Panc1 (cell line): ENCODE data around the gene KRT38. TPM values are rescaled to one million over a fixed set of nuclear protein-coding genes. Genes with fewer than 3 reads are reported as not detected.

Source experiments
- ATAC-seq: fragments of 200-7000 bp; cut with Tn5 transposase; 2 replicates; pipeline ENCODE4 v1.9.1; 2020; ENCODE audit warnings: mild to moderate bottlenecking, moderate library complexity
- BruUV-seq: library from RNA; stranded (reverse); fragments of 400-500 nt; replicated peaks from 2 replicates; lab custom pipeline; 2021; lab: Mats Ljungman, UMichigan
- CTCF ChIA-PET: fragments of 300-600 bp; sonication (Branson Sonifier 250); formaldehyde crosslinking; loops from one replicate; lab custom pipeline; 2022; ENCODE audit warnings: antibody characterized with exemption; lab: Charles Lee
- POLR2A ChIA-PET: fragments of 300-600 bp; sonication (Branson Sonifier 250); formaldehyde crosslinking; loops from one replicate; lab custom pipeline; 2022; ENCODE audit warnings: antibody characterized with exemption; lab: Charles Lee
- DNase-seq: peaks from one replicate; pipeline ENCODE4 v3.0.0-alpha.2; 2010; ENCODE audit warnings: low read depth, low spot score
- H3K27ac ChIP-seq: 2 replicates; pipeline ENCODE4 v1.5.1; 2011; ENCODE audit warnings: mild to moderate bottlenecking, low read length, inconsistent platforms
- H3K27me3 ChIP-seq: fragments of 200-500 bp; sonication (Bioruptor generic); 2 replicates; pipeline ENCODE4 v1.6.0; 2014; ENCODE audit warnings: low read length, inconsistent platforms; ENCODE audit not compliant: control insufficient read depth, insufficient read depth
- H3K36me3 ChIP-seq: fragments of 200-500 bp; sonication (Bioruptor generic); 2 replicates; pipeline ENCODE4 v1.5.1; 2014; ENCODE audit warnings: inconsistent platforms, mild to moderate bottlenecking, low read length, moderate library complexity; ENCODE audit not compliant: control insufficient read depth, insufficient read depth
- H3K4me1 ChIP-seq: 2 replicates; pipeline ENCODE4 v1.5.1; 2011; ENCODE audit warnings: inconsistent platforms, mild to moderate bottlenecking, low read length, moderate library complexity; ENCODE audit not compliant: control insufficient read depth, insufficient read depth
- H3K4me3 ChIP-seq, 2 experiments: 2 replicates each; pipeline ENCODE4 v1.5.1; 2011 to 2012; ENCODE audit warnings: low read depth in 2 of 2, low read length in 2 of 2, mild to moderate bottlenecking in 2 of 2, inconsistent platforms in 1 of 2, moderate library complexity in 1 of 2
- H3K9me3 ChIP-seq: fragments of 200-500 bp; sonication (Bioruptor generic); 2 replicates; pipeline ENCODE4 v1.5.1; 2014; ENCODE audit warnings: low read depth, mild to moderate bottlenecking, inconsistent platforms, low read length, moderate library complexity; ENCODE audit not compliant: control insufficient read depth, insufficient read depth
- CTCF ChIP-seq: fragments of 450-650 bp; IDR thresholded peaks from 2 replicates; pipeline ENCODE4 v1.5.1; 2017; ENCODE audit warnings: mild to moderate bottlenecking
- POLR2AphosphoS5 ChIP-seq: IDR thresholded peaks from 2 replicates; pipeline ENCODE4 v1.6.1; 2012; ENCODE audit warnings: mild to moderate bottlenecking, low read depth, low read length, moderate library complexity
- REST ChIP-seq, 2 experiments: IDR thresholded peaks; 2 replicates each; pipeline ENCODE4 v1.6.1; 2011 to 2012; ENCODE audit warnings: low read depth in 2 of 2, control low read depth in 1 of 2, low read length in 1 of 2, mild to moderate bottlenecking in 1 of 2, moderate library complexity in 1 of 2; ENCODE audit not compliant: insufficient read depth in 1 of 2
- SIN3A ChIP-seq: IDR thresholded peaks from 2 replicates; pipeline ENCODE4 v1.6.1; 2012; ENCODE audit warnings: low read depth, mild to moderate bottlenecking, low read length, moderate library complexity, borderline replicate concordance; ENCODE audit not compliant: insufficient read depth
- TCF7L2 ChIP-seq: IDR thresholded peaks from 2 replicates; pipeline ENCODE4 v1.6.1; 2011; ENCODE audit warnings: mild to moderate bottlenecking, low read depth, low read length, inconsistent platforms
- in situ Hi-C: cut with HindIII; loops from 2 replicates; pipeline ENCODE4 v1.10.0; 2016; ENCODE audit warnings: low sequenced_read_pairs, low pct_unique_long_range_greater_than_20kb
- intact Hi-C: fragments of 100-400 bp; cut with micrococcal nuclease; formaldehyde crosslinking; loops from one replicate; pipeline ENCODE4 v1.10.0; 2022; ENCODE audit not compliant: unreplicated experiment
- total RNA-seq: library from RNA; stranded (reverse); gene quantifications from one replicate; pipeline ENCODE4 v1.2.1, GENCODE V29; 2021; ENCODE audit not compliant: unreplicated experiment

Gene KRT38
- total RNA-seq, 1 experiment from 2014 or later, result not detected

GRCh38 chr17:41478237-41478636 lies 37.5 kb upstream of the KRT38 start:
- in situ Hi-C loops, result no loop called here
- H3K27ac ChIP-seq, result peak overlapping the region; percentile 39
- TF ChIP-seq SIN3A, result no peak
- TF ChIP-seq CTCF, result no peak
- TF ChIP-seq REST (IDR thresholded peaks at IDR 0.05; ENCODE audit: insufficient read depth in 1 of 2, low read depth in 2 of 2, low read length in 1 of 2), result no peak
- TF ChIP-seq POLR2AphosphoS5, result no peak
- TF ChIP-seq TCF7L2, result no peak
- DNase-seq, result no peak
- no peak overlapping the region for H3K4me3 ChIP-seq
- CTCF ChIA-PET, result no interaction called here
- peak; percentile 38; the same call in 1 of the 2 replicates for ATAC-seq
- no peaks in the 10 kb centered on the region for H3K36me3 ChIP-seq
- H3K27me3 ChIP-seq, result no peaks in the 10 kb centered on the region
- POLR2A ChIA-PET, result interaction anchor here (0.5 kb wide), 1 partner anchor 600 kb away, joined by 3 read pairs; no protein-coding TSS in a partner anchor
- no TSS peak for BruUV-seq
- H3K4me1 ChIP-seq, result 0 out of 2 replicates have a peak, but pooled peaks cover 2% of the 10 kb centered on the region
- intact Hi-C loops, result no loop called here
- H3K9me3 ChIP-seq, result no peaks in the 10 kb centered on the region

- in situ Hi-C loops (no loop called here), intact Hi-C loops (no loop called here)
- CTCF ChIA-PET, result interaction anchor here (0.7 kb wide), 1 partner anchor 84 kb away, joined by 4 read pairs; no protein-coding TSS in a partner anchor
- DNase-seq, result no peak
- POLR2A ChIA-PET, result no interaction called here
- Histone ChIP-seq H3K27me3 (no peaks in the 10 kb centered on the region), H3K27ac (no peak overlapping the region), H3K9me3 (no peaks in the 10 kb centered on the region), H3K4me3 (no peak overlapping the region), H3K4me1 (no peaks in the 10 kb centered on the region), H3K36me3 (no peaks in the 10 kb centered on the region)
- no peak for TF ChIP-seq TCF7L2
- TF ChIP-seq REST (IDR thresholded peaks at IDR 0.05; ENCODE audit: insufficient read depth in 1 of 2, low read depth in 2 of 2, low read length in 1 of 2), result no peak
- TF ChIP-seq SIN3A, result no peak
- no peak for TF ChIP-seq CTCF
- TF ChIP-seq POLR2AphosphoS5, result no peak
- ATAC-seq, result no peak
- no TSS peak for BruUV-seq
Observed at GRCh38 chr17:41476866-41477815, 36.4 kb upstream of the KRT38 start.
